Endothelial cell of umbilical vein (primary cell): ENCODE data around the gene HID1. TPM values are rescaled to one million over a fixed set of nuclear protein-coding genes. Genes with fewer than 3 reads are reported as not detected.

Experiments
- BruUV-seq: library from RNA; stranded (reverse); fragments of 400-500 nt; replicated peaks from 2 replicates; lab custom pipeline; 2021; lab: Mats Ljungman, UMichigan
- CTCF ChIA-PET: fragments of 300-600, 350-600 bp; sonication (Branson Sonifier 250); formaldehyde crosslinking; loops from one replicate; lab custom pipeline; 2021; ENCODE audit warnings: antibody characterized with exemption, inconsistent platforms; lab: Charles Lee
- POLR2A ChIA-PET: fragments of 300-600, 350-600 bp; sonication (Branson Sonifier 250); formaldehyde crosslinking; loops from one replicate; lab custom pipeline; 2021; ENCODE audit warnings: antibody characterized with exemption, inconsistent platforms; lab: Charles Lee
- DNase-seq: peaks from one replicate; pipeline ENCODE4 v3.0.0-alpha.2; 2011; ENCODE audit warnings: low read depth, low spot score
- FAIRE-seq: peaks from 2 replicates; lab custom pipeline; 2011; peaks lifted over from hg19 to GRCh38; lab: Jason Lieb, UNC
- H2AFZ ChIP-seq: 2 replicates; pipeline ENCODE4 v1.6.0; 2012; ENCODE audit warnings: low read depth, low read length, control low read depth, inconsistent platforms
- H3K27ac ChIP-seq: 2 replicates; pipeline ENCODE4 v1.5.1; 2011; ENCODE audit warnings: low read depth, mild to moderate bottlenecking, control low read depth, low read length, moderate library complexity; ENCODE audit not compliant: insufficient read depth
- H3K27me3 ChIP-seq, 2 experiments: 2 replicates each; pipeline versions ENCODE4 v1.6.0 to v1.6.1; 2011; ENCODE audit warnings: low read length in 2 of 2, mixed read lengths in 1 of 2; ENCODE audit not compliant: control insufficient read depth in 2 of 2, insufficient read depth in 2 of 2
- H3K36me3 ChIP-seq, 2 experiments: 2 replicates in 1 of 2; 3 replicates in 1 of 2; pipeline ENCODE4 v1.5.1; 2011; ENCODE audit warnings: low read length in 2 of 2, mild to moderate bottlenecking in 1 of 2, moderate library complexity in 1 of 2; ENCODE audit not compliant: control insufficient read depth in 2 of 2, insufficient read depth in 2 of 2; ENCODE audit errors: extremely low read depth in 1 of 2
- H3K4me1 ChIP-seq: 3 replicates; pipeline ENCODE4 v1.5.1; 2011; ENCODE audit warnings: mild to moderate bottlenecking, low read length; ENCODE audit not compliant: control insufficient read depth, insufficient read depth; ENCODE audit errors: extremely low read depth
- H3K4me2 ChIP-seq: 2 replicates; pipeline ENCODE4 v1.6.1; 2011; ENCODE audit warnings: low read length, control low read depth, mixed read lengths; ENCODE audit not compliant: insufficient read depth
- H3K4me3 ChIP-seq, 3 experiments: fragments of 200-600 bp in 1 of 3; sonication (generic), shearing (Covaris generic) in 1 of 3; replicated peaks in 1 of 3; 2 replicates each; pipeline ENCODE4 v1.5.1; 2011 to 2016; ENCODE audit warnings: control low read depth in 3 of 3, low read length in 3 of 3, mild to moderate bottlenecking in 2 of 3, inconsistent platforms in 1 of 3, low read depth in 1 of 3, moderate library complexity in 1 of 3; ENCODE audit not compliant: insufficient read depth in 1 of 3
- H3K79me2 ChIP-seq: 2 replicates; pipeline ENCODE4 v1.6.0; 2012; ENCODE audit warnings: low read length, inconsistent platforms; ENCODE audit not compliant: control insufficient read depth, insufficient read depth
- H3K9ac ChIP-seq: replicated peaks from 2 replicates; pipeline ENCODE3; 2011; ENCODE audit warnings: low read length, control low read depth; ENCODE audit not compliant: insufficient read depth; ENCODE audit errors: extremely low read depth
- H3K9me1 ChIP-seq: replicated peaks from 3 replicates; pipeline ENCODE4 v1.6.0; 2011; ENCODE audit warnings: mild to moderate bottlenecking, low read length; ENCODE audit not compliant: control insufficient read depth, insufficient read depth; ENCODE audit errors: extremely low read depth
- H3K9me3 ChIP-seq: replicated peaks from 2 replicates; pipeline ENCODE4 v1.5.1; 2012; ENCODE audit warnings: low read length, inconsistent platforms; ENCODE audit not compliant: control insufficient read depth, insufficient read depth
- H4K20me1 ChIP-seq: replicated peaks from 2 replicates; pipeline ENCODE3; 2011; ENCODE audit warnings: mild to moderate bottlenecking, low read length; ENCODE audit not compliant: control insufficient read depth, insufficient read depth; ENCODE audit errors: extremely low read depth
- CTCF ChIP-seq, 2 donors: IDR thresholded peaks; 1 replicate in 1 of 2; 2 replicates in 1 of 2; pipeline ENCODE4 v1.5.1; 2011; ENCODE audit warnings: low read length in 2 of 2, mild to moderate bottlenecking in 2 of 2, moderate library complexity in 2 of 2, control low read depth in 1 of 2, inconsistent platforms in 1 of 2, low read depth in 1 of 2; ENCODE audit not compliant: insufficient read depth in 1 of 2; ENCODE audit errors: extremely low read depth in 1 of 2
- EZH2 ChIP-seq: IDR thresholded peaks from 2 replicates; pipeline ENCODE4 v1.6.1; 2012; ENCODE audit warnings: borderline replicate concordance, low read depth, mild to moderate bottlenecking, moderate library complexity, low read length, inconsistent platforms; ENCODE audit not compliant: severe bottlenecking
- FOS ChIP-seq: IDR thresholded peaks from 2 replicates; pipeline ENCODE4 v1.6.1; 2011; ENCODE audit warnings: mild to moderate bottlenecking, low read length, moderate library complexity, borderline replicate concordance; ENCODE audit not compliant: insufficient read depth
- GATA2 ChIP-seq: IDR thresholded peaks from 2 replicates; pipeline ENCODE4 v1.7.0; 2011; ENCODE audit warnings: low read depth, mild to moderate bottlenecking, moderate library complexity, mixed read lengths, low read length; ENCODE audit not compliant: insufficient read length, insufficient read depth
- JUN ChIP-seq: IDR thresholded peaks from 2 replicates; pipeline ENCODE4 v1.6.1; 2011; ENCODE audit warnings: borderline replicate concordance, low read depth; ENCODE audit not compliant: insufficient read length, insufficient read depth
- MAX ChIP-seq: IDR thresholded peaks from 2 replicates; pipeline ENCODE4 v1.6.1; 2011; ENCODE audit not compliant: insufficient read depth, insufficient read length
- MYC ChIP-seq: IDR thresholded peaks from one replicate; pipeline ENCODE4 v1.6.1; 2011; ENCODE audit warnings: mild to moderate bottlenecking, low read depth, low read length
- POLR2A ChIP-seq: IDR thresholded peaks from 2 replicates; pipeline ENCODE4 v1.6.1; 2012; ENCODE audit warnings: low read depth, mild to moderate bottlenecking, control low read depth, low read length
- POLR2AphosphoS5 ChIP-seq: IDR thresholded peaks from 2 replicates; pipeline ENCODE4 v1.6.1; 2012; ENCODE audit warnings: low read depth, mild to moderate bottlenecking, control low read depth, low read length, moderate library complexity; ENCODE audit not compliant: insufficient read depth
- dilution Hi-C: fragments of 300-500 bp; cut with MboI; formaldehyde crosslinking; loops from one replicate; pipeline ENCODE4 v1.15.0; 2019; ENCODE audit warnings: low sequenced_read_pairs; ENCODE audit not compliant: extremely low pct_ligation_motif_present
- intact Hi-C: fragments of 100-400 bp; cut with micrococcal nuclease; formaldehyde crosslinking; loops from one replicate; pipeline ENCODE4 v1.10.0; 2022
- polyA plus RNA-seq, 4 experiments: library from polyadenylated mRNA; depleted of rRNA in 3 of 4; stranded (reverse) in 3 of 4; unstranded in 1 of 4; fragments of >200 nt; gene quantifications; 2 replicates each; pipeline versions ENCODE4 v1.2.1 to v1.2.3, GENCODE V29; 2011 to 2012; ENCODE audit warnings: missing spikeins in 1 of 4
- total RNA-seq: library from RNA; stranded (reverse); gene quantifications from 2 replicates; pipeline ENCODE4 v1.2.3, GENCODE V29; 2021

Gene HID1
- total and polyA plus RNA-seq, 2 donors (not counting 3 experiments of a cell fraction or from before 2014, with no cell fraction given): 41.4 to 53.3 TPM

GRCh38 chr17:74922694-74923537 is 49.6 kb downstream of the HID1 start, which contains the start of gene USH1G:
USH1G (minus strand) TSS chr17:74923255; CDS start chr17:74923073, 182 bp downstream.
- no peak within 1 kb of the TSS for H3K27ac ChIP-seq
- dilution Hi-C loops: no loop called here
- BruUV-seq: no TSS peak
- CTCF ChIA-PET: interaction anchor here (1.0 to 2.8 kb wide), 4 partner anchors 10 to 41 kb away, joined by 3 to 17 read pairs (median 6); no protein-coding TSS in a partner anchor
- no peak for DNase-seq
- H3K9ac ChIP-seq: no peak within 1 kb of the TSS
- no peak within 1 kb of the TSS for H3K4me3 ChIP-seq
- H3K4me2 ChIP-seq: peak within 1 kb of the TSS; percentile 13
- TF ChIP-seq EZH2: peak; percentile 77
- no peak for TF ChIP-seq CTCF (IDR thresholded peaks at IDR 0.05; ENCODE audit: extremely low read depth in 1 of 2, insufficient read depth in 1 of 2, low read depth in 1 of 2, low read length in 2 of 2)
- peaks cover 4% of the 10 kb centered on the region for H3K4me1 ChIP-seq
- no peaks in the 10 kb centered on the region for H3K36me3 ChIP-seq
- POLR2A ChIA-PET: no interaction called here
- intact Hi-C loops: loop anchor here (1.0 to 5.0 kb wide), 2 partner anchors 35 to 279 kb away; no protein-coding TSS in a partner anchor
- no peaks in the 10 kb centered on the region for H3K9me1 ChIP-seq
- no peaks in the 10 kb centered on the region for H3K79me2 ChIP-seq
- H3K27me3 ChIP-seq: peaks cover 42 to 45% of the 10 kb centered on the region in 2 experiments
- H2AFZ ChIP-seq: peak within 1 kb of the TSS; percentile 23
- H4K20me1 ChIP-seq: no peaks in the 10 kb centered on the region
- no peaks in the 10 kb centered on the region for H3K9me3 ChIP-seq
- FAIRE-seq: no peak

- no peak for TF ChIP-seq JUN
- TF ChIP-seq MAX: no peak
- no peak for TF ChIP-seq EZH2
- no peak for TF ChIP-seq POLR2A
- no peak for TF ChIP-seq CTCF (IDR thresholded peaks at IDR 0.05; ENCODE audit: extremely low read depth in 1 of 2, insufficient read depth in 1 of 2, low read depth in 1 of 2, low read length in 2 of 2)
- TF ChIP-seq FOS: no peak
- no peak for TF ChIP-seq MYC
- TF ChIP-seq GATA2: no peak
- TF ChIP-seq POLR2AphosphoS5: no peak
- Histone ChIP-seq H4K20me1 (no peaks in the 10 kb centered on the region), H3K9me1 (no peaks in the 10 kb centered on the region), H3K4me1 (peaks cover 4% of the 10 kb centered on the region), H3K9ac (no peak overlapping the region), H3K4me2 (no peak overlapping the region), H3K27ac (no peak overlapping the region), H3K9me3 (no peaks in the 10 kb centered on the region), H2AFZ (no peak overlapping the region), H3K36me3 (no peaks in the 10 kb centered on the region), H3K27me3 (peaks cover 41 to 45% of the 10 kb centered on the region in 2 experiments), H3K4me3 (no peak overlapping the region), H3K79me2 (no peaks in the 10 kb centered on the region)
- FAIRE-seq: no peak
- ChIA-PET POLR2A (no interaction called here), CTCF (interaction anchor here (1.2 to 3.7 kb wide), 3 partner anchors 9 to 50 kb away, joined by 4 to 23 read pairs (median 8); partner anchors contain the start of gene HID1)
- DNase-seq: no peak
- intact Hi-C loops: loop anchor here (5.0 kb wide), 1 partner anchor 280 kb away; no protein-coding TSS in a partner anchor
- dilution Hi-C loops: no loop called here
- BruUV-seq: no TSS peak
Measured at GRCh38 chr17:74922172-74922571, 50.4 kb downstream of the HID1 start.
